ENCODE results near the gene NEK4.
"Not testable (repeated sequence)": the region's sequence is repeated elsewhere in the genome, so short reads cannot be mapped to it uniquely, and the experiment has no call there.

The NEK4 gene

GRCh38 chr3:52777959-52778805 is 7.4 kb upstream of the NEK4 start:
- DNase-seq (ENCODE audit: low read depth), result no peak

- DNase-seq (ENCODE audit: low read depth), result no peak
Observed at GRCh38 chr3:52777127-52777958, 6.6 kb upstream of the NEK4 start, which contains the start of gene ITIH1. ITIH1 (plus strand) TSS chr3:52777599; CDS start chr3:52777616, 17 bp downstream.

- DNase-seq (ENCODE audit: low read depth), result not testable (repeated sequence)
Observed at GRCh38 chr3:52776486-52776885, 5.7 kb upstream of the NEK4 start.

- no peak for DNase-seq (ENCODE audit: low read depth)
Observed at GRCh38 chr3:52775877-52776276, 5.1 kb upstream of the NEK4 start.

GRCh38 chr3:52774901-52775864 is 4.4 kb upstream of the NEK4 start:
- DNase-seq (ENCODE audit: low read depth), result no peak

- no peak for DNase-seq (ENCODE audit: low read depth)
Observed at GRCh38 chr3:52774066-52774713, 3.5 kb upstream of the NEK4 start.

- no peak for DNase-seq (ENCODE audit: low read depth)
Observed at GRCh38 chr3:52773361-52774065, 2.8 kb upstream of the NEK4 start.

- no peak for DNase-seq (ENCODE audit: low read depth)
Observed at GRCh38 chr3:52771702-52772101, 962 bp upstream of the NEK4 start.

- no peak for DNase-seq (ENCODE audit: low read depth)
Observed at GRCh38 chr3:52771334-52771681, 568 bp upstream of the NEK4 start.

- DNase-seq (ENCODE audit: low read depth), result no peak
Observed at GRCh38 chr3:52769786-52770455, 819 bp downstream of the NEK4 start.

GRCh38 chr3:52763466-52763865 is 7.3 kb downstream of the NEK4 start:
- DNase-seq (ENCODE audit: low read depth), result no peak

GRCh38 chr3:52756141-52756540 is 14.6 kb downstream of the NEK4 start:
- DNase-seq (ENCODE audit: low read depth), result no peak

GRCh38 chr3:52754373-52754772 is 16.4 kb downstream of the NEK4 start:
- no peak for DNase-seq (ENCODE audit: low read depth)

- no peak for DNase-seq (ENCODE audit: low read depth)
Observed at GRCh38 chr3:52752045-52752660, 18.6 kb downstream of the NEK4 start.

GRCh38 chr3:52743721-52744120 is 27.0 kb downstream of the NEK4 start:
- DNase-seq (ENCODE audit: low read depth), result no peak

GRCh38 chr3:52743152-52743551 is 27.6 kb downstream of the NEK4 start:
- no peak for DNase-seq (ENCODE audit: low read depth)

- no peak for DNase-seq (ENCODE audit: low read depth)
Observed at GRCh38 chr3:52742418-52743041, 28.2 kb downstream of the NEK4 start.

- no peak for DNase-seq (ENCODE audit: low read depth)
Observed at GRCh38 chr3:52739730-52740129, 31.0 kb downstream of the NEK4 start.

- DNase-seq (ENCODE audit: low read depth), result no peak
Observed at GRCh38 chr3:52733256-52733891, 37.4 kb downstream of the NEK4 start.

All from stimulated activated CD8-positive, alpha-beta memory T cell treated with anti-CD3 and anti-CD28 coated beads, Interleukin-15, amount 100 ng/mL, for 1 hour (primary cell).